ENCODE results near the gene P2RX6. TPM values are rescaled to one million over a fixed set of nuclear protein-coding genes. Genes with fewer than 3 reads are reported as not detected.
A peak's percentile ranks its signal among the peaks of the same experiment; 100 is the strongest.

The P2RX6 gene
- total and polyA plus RNA-seq, 2 experiments from 2014 or later, result 1.6 to 2.2 TPM

GRCh38 chr22:21051145-21051830, 36.3 kb downstream of the P2RX6 start:
- H4K20me1 ChIP-seq (ENCODE audit: insufficient read depth), result no peaks in the 10 kb centered on the region
- H3K4me1 ChIP-seq (ENCODE audit: insufficient read depth), result peaks cover 5% of the 10 kb centered on the region; the same call in 1 of the 2 replicates
- no peaks in the 10 kb centered on the region for H3K36me3 ChIP-seq (ENCODE audit: low read depth)
- no peaks in the 10 kb centered on the region for H3K27me3 ChIP-seq (replicated peaks; ENCODE audit: insufficient read depth)
- H3K4me2 ChIP-seq (ENCODE audit: unreplicated experiment), result no peak overlapping the region
- in situ Hi-C loops (cut with MboI), result no loop called here
- no peak for TF ChIP-seq EZH2 (IDR thresholded peaks at IDR 0.05; ENCODE audit: insufficient read depth, poor library complexity, severe bottlenecking)
- no peak for TF ChIP-seq EZH2phosphoT487 (IDR thresholded peaks at IDR 0.05; ENCODE audit: insufficient read depth, low read depth)
- H2AFZ ChIP-seq, result no peak overlapping the region
- H3K4me3 ChIP-seq, result no peak overlapping the region
- H3K79me2 ChIP-seq (ENCODE audit: insufficient read depth), result no peaks in the 10 kb centered on the region
- no peaks in the 10 kb centered on the region for H3F3A ChIP-seq (ENCODE audit: insufficient read depth)
- no peak for DNase-seq
- no peak overlapping the region for H3K27ac ChIP-seq
- no peaks in the 10 kb centered on the region for H3K9me2 ChIP-seq (ENCODE audit: insufficient read depth)
- H3K9me3 ChIP-seq (ENCODE audit: low read depth), result no peaks in the 10 kb centered on the region
- WGBS, 2 experiments (ENCODE audit: low coverage in 1 of 2, low lambda C conversion rate in 2 of 2, missing lambda C conversion rate in 2 of 2), result 75 to 79% methylated on average over 9 of the region's 9 CpGs
- no peak overlapping the region for H3K9ac ChIP-seq

GRCh38 chr22:21051831-21052400, 37.0 kb downstream of the P2RX6 start:
- 33 to 35% methylated on average over 8 of the region's 8 CpGs for WGBS, 2 experiments (ENCODE audit: low coverage in 1 of 2, low lambda C conversion rate in 2 of 2, missing lambda C conversion rate in 2 of 2)
- H3K4me3 ChIP-seq, result no peak overlapping the region
- no peaks in the 10 kb centered on the region for H3K36me3 ChIP-seq (ENCODE audit: low read depth)
- no peak overlapping the region for H3K9ac ChIP-seq
- no peaks in the 10 kb centered on the region for H3K9me3 ChIP-seq (ENCODE audit: low read depth)
- no peaks in the 10 kb centered on the region for H3F3A ChIP-seq (ENCODE audit: insufficient read depth)
- H3K27ac ChIP-seq, result no peak overlapping the region
- DNase-seq, result peak; percentile 33
- H3K79me2 ChIP-seq (ENCODE audit: insufficient read depth), result no peaks in the 10 kb centered on the region
- H2AFZ ChIP-seq, result no peak overlapping the region
- in situ Hi-C loops (cut with MboI), result no loop called here
- H4K20me1 ChIP-seq (ENCODE audit: insufficient read depth), result no peaks in the 10 kb centered on the region
- H3K27me3 ChIP-seq (replicated peaks; ENCODE audit: insufficient read depth), result no peaks in the 10 kb centered on the region
- H3K4me2 ChIP-seq (ENCODE audit: unreplicated experiment), result no peak overlapping the region
- no peak for TF ChIP-seq EZH2 (IDR thresholded peaks at IDR 0.05; ENCODE audit: insufficient read depth, poor library complexity, severe bottlenecking)
- no peak for TF ChIP-seq EZH2phosphoT487 (IDR thresholded peaks at IDR 0.05; ENCODE audit: insufficient read depth, low read depth)
- H3K9me2 ChIP-seq (ENCODE audit: insufficient read depth), result no peaks in the 10 kb centered on the region
- peaks cover 5% of the 10 kb centered on the region; the same call in 1 of the 2 replicates for H3K4me1 ChIP-seq (ENCODE audit: insufficient read depth)

- no peaks in the 10 kb centered on the region for H3K9me3 ChIP-seq (ENCODE audit: low read depth)
- H3K4me1 ChIP-seq (ENCODE audit: insufficient read depth), result peaks cover 5% of the 10 kb centered on the region; the same call in 1 of the 2 replicates
- no peak overlapping the region for H2AFZ ChIP-seq
- H3K27ac ChIP-seq, result no peak overlapping the region
- no peak overlapping the region for H3K4me2 ChIP-seq (ENCODE audit: unreplicated experiment)
- H3K79me2 ChIP-seq (ENCODE audit: insufficient read depth), result no peaks in the 10 kb centered on the region
- H3K9ac ChIP-seq, result no peak overlapping the region
- no peaks in the 10 kb centered on the region for H3K9me2 ChIP-seq (ENCODE audit: insufficient read depth)
- no peaks in the 10 kb centered on the region for H3K27me3 ChIP-seq (replicated peaks; ENCODE audit: insufficient read depth)
- H3F3A ChIP-seq (ENCODE audit: insufficient read depth), result no peaks in the 10 kb centered on the region
- 61 to 62% methylated on average over 8 of the region's 8 CpGs for WGBS, 2 experiments (ENCODE audit: low coverage in 1 of 2, low lambda C conversion rate in 2 of 2, missing lambda C conversion rate in 2 of 2)
- TF ChIP-seq EZH2phosphoT487 (IDR thresholded peaks at IDR 0.05; ENCODE audit: insufficient read depth, low read depth) (no peak), EZH2 (IDR thresholded peaks at IDR 0.05; ENCODE audit: insufficient read depth, poor library complexity, severe bottlenecking) (no peak)
- no peak for DNase-seq
- no peak overlapping the region for H3K4me3 ChIP-seq
- no peaks in the 10 kb centered on the region for H3K36me3 ChIP-seq (ENCODE audit: low read depth)
- H4K20me1 ChIP-seq (ENCODE audit: insufficient read depth), result no peaks in the 10 kb centered on the region
- in situ Hi-C loops (cut with MboI), result no loop called here
These were observed 37.9 kb downstream of the P2RX6 start for GRCh38 chr22:21052715-21053459.

GRCh38 chr22:21054046-21054713, 39.2 kb downstream of the P2RX6 start:
- Histone ChIP-seq H3K4me1 (ENCODE audit: insufficient read depth) (peaks cover 5% of the 10 kb centered on the region; the same call in 1 of the 2 replicates), H3K79me2 (ENCODE audit: insufficient read depth) (no peaks in the 10 kb centered on the region), H3K27ac (no peak overlapping the region), H3K36me3 (ENCODE audit: low read depth) (no peaks in the 10 kb centered on the region), H2AFZ (no peak overlapping the region), H3K9ac (no peak overlapping the region), H3K27me3 (replicated peaks; ENCODE audit: insufficient read depth) (no peaks in the 10 kb centered on the region), H3K4me3 (no peak overlapping the region), H3K9me2 (ENCODE audit: insufficient read depth) (no peaks in the 10 kb centered on the region), H3K9me3 (ENCODE audit: low read depth) (no peaks in the 10 kb centered on the region), H3K4me2 (ENCODE audit: unreplicated experiment) (no peak overlapping the region), H4K20me1 (ENCODE audit: insufficient read depth) (no peaks in the 10 kb centered on the region), H3F3A (ENCODE audit: insufficient read depth) (no peaks in the 10 kb centered on the region)
- 77 to 82% methylated on average over 15 of the region's 15 CpGs for WGBS, 2 experiments (ENCODE audit: low coverage in 1 of 2, low lambda C conversion rate in 2 of 2, missing lambda C conversion rate in 2 of 2)
- no peak for TF ChIP-seq EZH2phosphoT487 (IDR thresholded peaks at IDR 0.05; ENCODE audit: insufficient read depth, low read depth)
- no peak for TF ChIP-seq EZH2 (IDR thresholded peaks at IDR 0.05; ENCODE audit: insufficient read depth, poor library complexity, severe bottlenecking)
- in situ Hi-C loops (cut with MboI), result no loop called here
- no peak for DNase-seq
